Coronary artery (tissue), 2 donors: ENCODE measurements around the gene VSNL1.

Experiments used
- DNase-seq: peaks from one replicate; pipeline ENCODE4 v3.0.0-alpha.2; 2017; ENCODE audit warnings: low spot score
- H3K27ac ChIP-seq, 2 donors: fragments of 200-600 bp; sonication (generic); one replicate each; pipeline ENCODE4 v1.5.1; 2016 to 2019
- H3K4me3 ChIP-seq: fragments of 200-600 bp; sonication (generic); 2 replicates; pipeline ENCODE4 v1.5.1; 2016; ENCODE audit warnings: mild to moderate bottlenecking, moderate library complexity
- CTCF ChIP-seq: fragments of 200-600 bp; sonication (generic); IDR thresholded peaks from one replicate; pipeline ENCODE4 v1.5.1; 2019; ENCODE audit warnings: antibody characterized with exemption

Gene VSNL1

GRCh38 chr2:17580319-17580715, 39.8 kb downstream of the VSNL1 start:
- H3K4me3 ChIP-seq: no peak overlapping the region
- TF ChIP-seq CTCF: no peak
- H3K27ac ChIP-seq: no peak overlapping the region
- DNase-seq: no peak

GRCh38 chr2:17581831-17582230, 41.3 kb downstream of the VSNL1 start:
- TF ChIP-seq CTCF: no peak
- no peak overlapping the region for H3K27ac ChIP-seq

GRCh38 chr2:17583166-17583565, 42.7 kb downstream of the VSNL1 start:
- H3K27ac ChIP-seq: no peak overlapping the region
- no peak overlapping the region for H3K4me3 ChIP-seq
- TF ChIP-seq CTCF: no peak
- no peak for DNase-seq

More at GRCh38 chr2:17581831-17582230, 41.3 kb downstream of the VSNL1 start:
- DNase-seq: no peak
- no peak overlapping the region for H3K4me3 ChIP-seq

GRCh38 chr2:17583646-17584045, 43.1 kb downstream of the VSNL1 start:
- no peak for DNase-seq
- Histone ChIP-seq H3K4me3 (no peak overlapping the region), H3K27ac (no peak overlapping the region)
- no peak for TF ChIP-seq CTCF

GRCh38 chr2:17584689-17585088, 44.2 kb downstream of the VSNL1 start:
- Histone ChIP-seq H3K4me3 (no peak overlapping the region), H3K27ac (no peak overlapping the region)
- TF ChIP-seq CTCF: no peak
- DNase-seq: no peak

- H3K27ac ChIP-seq: no peak overlapping the region
- H3K4me3 ChIP-seq: no peak overlapping the region
- no peak for DNase-seq
- no peak for TF ChIP-seq CTCF
Observed at GRCh38 chr2:17587469-17587868, 47.0 kb downstream of the VSNL1 start.

GRCh38 chr2:17588031-17588430, 47.5 kb downstream of the VSNL1 start:
- Histone ChIP-seq H3K27ac (no peak overlapping the region), H3K4me3 (no peak overlapping the region)
- no peak for TF ChIP-seq CTCF
- DNase-seq: no peak
